ENCODE data around the gene DENND2D.

DNA sequence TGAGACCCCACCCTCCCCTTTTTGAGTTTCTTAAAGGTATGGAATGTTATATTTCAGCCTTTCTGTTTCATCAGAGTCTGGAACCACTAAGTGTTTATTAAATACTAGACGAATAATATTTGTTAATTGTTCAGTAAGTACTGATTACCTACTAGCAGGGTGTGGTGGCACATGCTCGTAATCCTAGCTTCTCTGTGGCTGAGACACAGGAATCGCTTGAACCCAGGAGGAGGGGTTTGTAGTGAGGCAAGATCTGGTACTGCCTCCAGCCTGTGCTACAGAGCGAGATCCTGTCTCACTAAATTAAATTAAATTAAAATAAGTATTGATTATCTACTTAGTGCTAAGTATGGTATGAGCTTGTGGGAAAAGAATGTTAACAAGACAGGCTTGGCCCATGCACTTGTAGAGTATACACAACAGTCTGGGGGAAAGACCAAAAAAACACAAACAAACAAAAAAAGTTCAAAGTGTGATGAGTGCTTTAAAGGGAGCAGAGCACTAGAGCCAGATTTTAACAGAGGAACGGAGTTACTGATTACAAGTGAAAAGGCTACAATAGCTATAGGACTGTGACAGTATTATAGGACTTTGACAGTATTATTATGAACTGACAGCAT is 58.0 kb downstream of the DENND2D start:
- TF ChIP-seq, protein P1, sequence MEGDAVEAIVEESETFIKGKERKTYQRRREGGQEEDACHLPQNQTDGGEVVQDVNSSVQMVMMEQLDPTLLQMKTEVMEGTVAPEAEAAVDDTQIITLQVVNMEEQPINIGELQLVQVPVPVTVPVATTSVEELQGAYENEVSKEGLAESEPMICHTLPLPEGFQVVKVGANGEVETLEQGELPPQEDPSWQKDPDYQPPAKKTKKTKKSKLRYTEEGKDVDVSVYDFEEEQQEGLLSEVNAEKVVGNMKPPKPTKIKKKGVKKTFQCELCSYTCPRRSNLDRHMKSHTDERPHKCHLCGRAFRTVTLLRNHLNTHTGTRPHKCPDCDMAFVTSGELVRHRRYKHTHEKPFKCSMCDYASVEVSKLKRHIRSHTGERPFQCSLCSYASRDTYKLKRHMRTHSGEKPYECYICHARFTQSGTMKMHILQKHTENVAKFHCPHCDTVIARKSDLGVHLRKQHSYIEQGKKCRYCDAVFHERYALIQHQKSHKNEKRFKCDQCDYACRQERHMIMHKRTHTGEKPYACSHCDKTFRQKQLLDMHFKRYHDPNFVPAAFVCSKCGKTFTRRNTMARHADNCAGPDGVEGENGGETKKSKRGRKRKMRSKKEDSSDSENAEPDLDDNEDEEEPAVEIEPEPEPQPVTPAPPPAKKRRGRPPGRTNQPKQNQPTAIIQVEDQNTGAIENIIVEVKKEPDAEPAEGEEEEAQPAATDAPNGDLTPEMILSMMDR (conservative IDR thresholded peaks at IDR 0.05; ENCODE audit: low read depth in 2 of 2), result no peak
- TF ChIP-seq EZH2 (IDR thresholded peaks at IDR 0.05; ENCODE audit: low read depth, unreplicated experiment), result no peak
- TF ChIP-seq POLR2AphosphoS5 (IDR thresholded peaks at IDR 0.05; ENCODE audit: low read depth), result no peak
- TF ChIP-seq CREB1 (CRISPR knock-in tag; IDR thresholded peaks at IDR 0.05; ENCODE audit: low read depth), result no peak
- no peak for TF ChIP-seq REST (IDR thresholded peaks at IDR 0.05; ENCODE audit: unreplicated experiment)
- no peak for TF ChIP-seq EZH2phosphoT487 (IDR thresholded peaks at IDR 0.05; ENCODE audit: unreplicated experiment)
